Pulmonary artery endothelial cell (primary cell): ENCODE measurements around the gene SNX18. TPM values are rescaled to one million over a fixed set of nuclear protein-coding genes. Genes with fewer than 3 reads are reported as not detected.
A peak's percentile ranks its signal among the peaks of the same experiment; 100 is the strongest.
"Not testable (repeated sequence)": the region's sequence is repeated elsewhere in the genome, so short reads cannot be mapped to it uniquely, and the experiment has no call there.

Experiments
- DNase-seq: peaks from one replicate; pipeline ENCODE4 v3.0.0-alpha.2; 2011; ENCODE audit warnings: low read depth, low spot score
- total RNA-seq: library from RNA; depleted of rRNA; stranded (reverse); fragments of >200 nt; gene quantifications from 2 replicates; pipeline ENCODE4 v1.2.3, GENCODE V29; 2014

Gene SNX18
- total RNA-seq = 42.1 and 54.7 TPM in 2 replicates

GRCh38 chr5:54517512-54518145 lies at the start of gene SNX18:
TSS of gene SNX18 (plus strand) at chr5:54517759. CDS start at chr5:54517953, 194 bp downstream.
- peak; percentile 79 for DNase-seq

GRCh38 chr5:54469622-54470021 lies 47.9 kb upstream of the SNX18 start:
- no peak for DNase-seq

GRCh38 chr5:54470128-54470527 lies 47.4 kb upstream of the SNX18 start:
- no peak for DNase-seq

GRCh38 chr5:54470677-54471076 lies 46.9 kb upstream of the SNX18 start:
- no peak for DNase-seq

- DNase-seq = no peak
These were observed 46.2 kb upstream of the SNX18 start for GRCh38 chr5:54471398-54471797.

- no peak for DNase-seq
These were observed 40.9 kb upstream of the SNX18 start for GRCh38 chr5:54476682-54477081.

- DNase-seq = no peak
These were observed 39.5 kb upstream of the SNX18 start for GRCh38 chr5:54477941-54478478.

- no peak for DNase-seq
These were observed 37.3 kb upstream of the SNX18 start for GRCh38 chr5:54480296-54480695.

- no peak for DNase-seq
These were observed 33.2 kb upstream of the SNX18 start for GRCh38 chr5:54484219-54484894.

- DNase-seq = not testable (repeated sequence)
These were observed 31.9 kb upstream of the SNX18 start for GRCh38 chr5:54485659-54486058.

GRCh38 chr5:54489648-54489979 lies 27.9 kb upstream of the SNX18 start:
- not testable (repeated sequence) for DNase-seq

GRCh38 chr5:54491326-54491725 lies 26.2 kb upstream of the SNX18 start:
- no peak for DNase-seq

GRCh38 chr5:54492178-54492577 lies 25.4 kb upstream of the SNX18 start:
- DNase-seq = no peak

- no peak for DNase-seq
These were observed 22.5 kb upstream of the SNX18 start for GRCh38 chr5:54495027-54495426.

- DNase-seq = no peak
These were observed 3.3 kb upstream of the SNX18 start for GRCh38 chr5:54514291-54514690.

- no peak for DNase-seq
These were observed 2.6 kb upstream of the SNX18 start for GRCh38 chr5:54514841-54515432.

GRCh38 chr5:54515634-54516033 lies 1.9 kb upstream of the SNX18 start:
- DNase-seq = no peak

GRCh38 chr5:54516051-54516655 lies 1.4 kb upstream of the SNX18 start:
- DNase-seq = no peak

GRCh38 chr5:54517174-54517511 lies 416 bp upstream of the SNX18 start:
- DNase-seq = no peak

- DNase-seq = no peak
These were observed 723 bp downstream of the SNX18 start for GRCh38 chr5:54518146-54518817.

- no peak for DNase-seq
These were observed 1.4 kb downstream of the SNX18 start for GRCh38 chr5:54518818-54519508.
